GM18951 (cell line): Measurements from ENCODE around the gene MYO6.

Experiments used
- POLR2A ChIP-seq: IDR thresholded peaks from 4 replicates; pipeline ENCODE4 v1.6.1; 2011; ENCODE audit warnings: mild to moderate bottlenecking; ENCODE audit not compliant: insufficient read length, insufficient read depth; ENCODE audit errors: extremely low read depth
- in situ Hi-C: fragments of 300-500 bp; cut with MboI; formaldehyde crosslinking; loops from one replicate; pipeline ENCODE4 v1.12.0; 2022; ENCODE audit warnings: low sequenced_read_pairs, mixed read lengths, inconsistent platforms; ENCODE audit not compliant: unreplicated experiment

Gene MYO6

GRCh38 chr6:75852721-75853120 is 103.7 kb downstream of the MYO6 start:
- in situ Hi-C loops: no loop called here

GRCh38 chr6:75853806-75854205 is 104.8 kb downstream of the MYO6 start:
- in situ Hi-C loops: no loop called here
- no peak for TF ChIP-seq POLR2A

More at GRCh38 chr6:75852721-75853120, 103.7 kb downstream of the MYO6 start:
- TF ChIP-seq POLR2A: no peak

- in situ Hi-C loops: no loop called here
- no peak for TF ChIP-seq POLR2A
These were observed 106.0 kb downstream of the MYO6 start for GRCh38 chr6:75855052-75855451.

GRCh38 chr6:75856902-75857301 is 107.9 kb downstream of the MYO6 start:
- in situ Hi-C loops: no loop called here
- no peak for TF ChIP-seq POLR2A

- no peak for TF ChIP-seq POLR2A
- in situ Hi-C loops: no loop called here
These were observed 114.0 kb downstream of the MYO6 start for GRCh38 chr6:75863001-75863400.

- in situ Hi-C loops: no loop called here
These were observed 114.7 kb downstream of the MYO6 start for GRCh38 chr6:75863784-75864183.

GRCh38 chr6:75864446-75864845 is 115.4 kb downstream of the MYO6 start:
- TF ChIP-seq POLR2A: no peak
- in situ Hi-C loops: no loop called here

More at GRCh38 chr6:75863784-75864183, 114.7 kb downstream of the MYO6 start:
- TF ChIP-seq POLR2A: no peak

GRCh38 chr6:75870389-75870788 is 121.3 kb downstream of the MYO6 start:
- in situ Hi-C loops: no loop called here
- no peak for TF ChIP-seq POLR2A

- in situ Hi-C loops: no loop called here
- TF ChIP-seq POLR2A: no peak
These were observed 125.2 kb downstream of the MYO6 start for GRCh38 chr6:75874224-75874623.

GRCh38 chr6:75876152-75876551 is 127.1 kb downstream of the MYO6 start:
- in situ Hi-C loops: no loop called here
- no peak for TF ChIP-seq POLR2A

GRCh38 chr6:75880305-75880704 is 131.3 kb downstream of the MYO6 start:
- in situ Hi-C loops: no loop called here
- no peak for TF ChIP-seq POLR2A

- in situ Hi-C loops: no loop called here
- TF ChIP-seq POLR2A: no peak
These were observed 133.7 kb downstream of the MYO6 start for GRCh38 chr6:75882734-75883133.

- in situ Hi-C loops: no loop called here
- TF ChIP-seq POLR2A: no peak
These were observed 135.8 kb downstream of the MYO6 start for GRCh38 chr6:75884822-75885221.

GRCh38 chr6:75892384-75892783 is 143.3 kb downstream of the MYO6 start:
- in situ Hi-C loops: no loop called here
- no peak for TF ChIP-seq POLR2A

GRCh38 chr6:75893058-75893775 is 144.2 kb downstream of the MYO6 start:
- in situ Hi-C loops: no loop called here
- TF ChIP-seq POLR2A: no peak

GRCh38 chr6:75893776-75894152 is 144.7 kb downstream of the MYO6 start:
- TF ChIP-seq POLR2A: no peak
- in situ Hi-C loops: no loop called here
